Gastrocnemius medialis (tissue), 4 donors: ENCODE results near the gene VWA3B.

Experiments
- POLR2A ChIP-seq, 2 donors: fragments of 450-650 bp; IDR thresholded peaks; one replicate each; pipeline ENCODE4 v1.6.1; 2017; ENCODE audit warnings: antibody characterized with exemption in 2 of 2, mild to moderate bottlenecking in 2 of 2, moderate library complexity in 2 of 2
- TF ChIP-seq, protein P1 (sequence below), 5 experiments: fragments of 450-650 bp in 3 of 5; fragments of 200-600 bp in 2 of 5; sonication (generic) in 2 of 5; IDR thresholded peaks in 4 of 5; conservative IDR thresholded peaks in 1 of 5; 1 replicate in 4 of 5; 2 replicates in 1 of 5; pipeline ENCODE4 v1.5.1; 2016 to 2019; ENCODE audit warnings: antibody characterized with exemption in 5 of 5, mild to moderate bottlenecking in 3 of 5, moderate library complexity in 3 of 5

GRCh38 chr2:98317214-98317613 is 230.2 kb downstream of the VWA3B start:
- no peak for TF ChIP-seq POLR2A (IDR thresholded peaks at IDR 0.05)
- TF ChIP-seq, protein P1, sequence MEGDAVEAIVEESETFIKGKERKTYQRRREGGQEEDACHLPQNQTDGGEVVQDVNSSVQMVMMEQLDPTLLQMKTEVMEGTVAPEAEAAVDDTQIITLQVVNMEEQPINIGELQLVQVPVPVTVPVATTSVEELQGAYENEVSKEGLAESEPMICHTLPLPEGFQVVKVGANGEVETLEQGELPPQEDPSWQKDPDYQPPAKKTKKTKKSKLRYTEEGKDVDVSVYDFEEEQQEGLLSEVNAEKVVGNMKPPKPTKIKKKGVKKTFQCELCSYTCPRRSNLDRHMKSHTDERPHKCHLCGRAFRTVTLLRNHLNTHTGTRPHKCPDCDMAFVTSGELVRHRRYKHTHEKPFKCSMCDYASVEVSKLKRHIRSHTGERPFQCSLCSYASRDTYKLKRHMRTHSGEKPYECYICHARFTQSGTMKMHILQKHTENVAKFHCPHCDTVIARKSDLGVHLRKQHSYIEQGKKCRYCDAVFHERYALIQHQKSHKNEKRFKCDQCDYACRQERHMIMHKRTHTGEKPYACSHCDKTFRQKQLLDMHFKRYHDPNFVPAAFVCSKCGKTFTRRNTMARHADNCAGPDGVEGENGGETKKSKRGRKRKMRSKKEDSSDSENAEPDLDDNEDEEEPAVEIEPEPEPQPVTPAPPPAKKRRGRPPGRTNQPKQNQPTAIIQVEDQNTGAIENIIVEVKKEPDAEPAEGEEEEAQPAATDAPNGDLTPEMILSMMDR (IDR thresholded peaks at IDR 0.05 in 4 of 5, conservative IDR thresholded peaks at IDR 0.05 in 1 of 5) = no peak
